Activated effector memory CD4-positive, alpha-beta T cell treated with anti-CD3 and anti-CD28 coated beads, Interleukin-2, amount 50 U/mL, for 16 hours (primary cell): ENCODE results near the gene SGPP2.

Experiments
- DNase-seq: peaks from one replicate; pipeline ENCODE4 v3.0.0-alpha.2; 2020

The SGPP2 gene

DNA sequence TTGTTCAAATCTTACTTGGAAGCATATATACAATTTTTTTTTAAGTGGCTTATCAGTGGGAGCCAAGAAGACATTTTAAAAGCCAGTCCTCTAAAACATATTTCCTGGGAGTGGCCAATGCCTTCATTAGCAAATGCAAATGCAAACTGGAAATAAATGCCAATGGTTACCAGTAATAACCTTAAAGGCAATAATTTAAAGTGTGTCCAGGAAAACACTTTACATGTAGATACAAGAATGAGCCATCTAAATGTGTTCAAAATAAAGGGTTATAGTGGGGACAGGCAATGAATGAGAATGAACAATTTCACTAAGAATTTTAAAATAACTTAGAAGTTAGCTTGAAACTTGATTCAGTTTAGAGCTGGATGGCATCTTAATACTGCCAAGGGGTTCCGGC lies 167.3 kb downstream of the SGPP2 start:
- no peak for DNase-seq

DNA sequence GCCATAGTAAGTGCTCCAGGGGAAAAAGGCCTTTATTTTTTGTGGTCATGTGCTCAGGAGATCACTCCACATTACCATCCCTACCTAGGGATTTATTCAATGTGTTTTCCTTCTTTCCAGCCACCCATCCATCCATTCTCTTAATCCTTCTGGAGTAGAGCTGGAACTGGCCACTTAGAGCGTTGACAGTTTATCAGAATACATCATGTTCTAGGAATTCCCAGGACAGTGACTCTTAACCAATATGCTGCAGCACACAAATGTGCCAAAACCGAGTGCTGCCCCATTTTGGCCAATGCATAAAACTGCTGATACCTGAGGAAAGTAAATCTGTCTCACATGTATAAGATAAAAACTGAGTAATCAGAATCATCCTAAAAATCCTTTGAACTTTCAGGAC lies 167.8 kb downstream of the SGPP2 start:
- no peak for DNase-seq

DNA sequence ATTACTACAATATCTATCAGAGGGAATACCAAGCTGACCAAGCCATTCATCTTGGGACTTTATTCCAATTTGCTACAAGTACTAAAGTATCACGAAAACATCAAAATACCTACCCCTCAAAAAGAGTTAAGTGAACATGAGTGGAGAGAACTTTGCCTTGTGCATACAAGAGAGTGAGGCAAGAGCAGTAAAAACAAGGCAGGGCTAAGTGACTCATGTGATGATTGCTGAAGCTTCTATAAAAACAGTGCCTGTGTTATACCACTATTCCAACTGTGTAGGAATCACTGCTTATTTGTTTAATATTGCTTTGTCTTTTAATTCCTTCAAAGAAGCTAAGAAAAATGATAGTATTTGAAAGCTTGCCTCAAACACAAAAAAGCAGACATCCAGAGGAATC lies 170.3 kb downstream of the SGPP2 start:
- DNase-seq, result no peak

DNA sequence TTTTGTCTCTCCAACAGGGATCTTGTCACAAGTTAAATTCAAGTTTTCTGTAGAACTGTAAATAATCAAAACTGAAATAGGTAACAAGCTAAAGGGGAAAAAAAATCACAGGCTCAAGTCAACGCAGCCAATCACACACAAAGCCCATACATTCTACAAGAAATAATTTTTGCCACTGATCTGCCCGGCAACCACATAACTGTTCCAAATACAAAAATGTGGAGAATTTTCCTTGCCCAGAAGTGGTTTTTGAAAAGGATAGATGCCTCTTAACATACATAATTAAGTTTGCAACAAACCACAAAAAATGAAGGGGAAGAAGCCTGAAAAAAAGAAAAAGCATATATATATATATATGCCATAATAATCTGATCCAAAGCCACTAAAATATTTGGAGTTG lies 171.2 kb downstream of the SGPP2 start:
- DNase-seq, result no peak

DNA sequence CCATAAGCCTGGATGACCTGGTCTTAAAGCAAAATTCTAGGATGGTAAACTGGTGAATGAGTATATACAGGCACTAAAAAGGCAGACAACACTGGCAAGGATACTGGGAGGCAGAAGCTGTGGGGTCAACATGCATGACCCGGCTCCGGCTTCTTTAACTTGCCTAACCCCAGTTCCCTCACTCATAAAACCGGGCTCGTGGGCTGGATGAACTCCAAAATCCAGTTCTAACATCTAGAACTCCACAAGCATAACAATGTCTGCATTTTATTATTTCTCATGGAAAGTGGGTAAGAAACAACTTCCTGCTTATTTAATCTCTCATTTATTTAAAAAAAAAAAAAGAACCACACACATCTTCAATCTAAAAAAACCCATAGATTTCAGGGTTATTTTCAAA lies 174.3 kb downstream of the SGPP2 start:
- DNase-seq, result no peak

DNA sequence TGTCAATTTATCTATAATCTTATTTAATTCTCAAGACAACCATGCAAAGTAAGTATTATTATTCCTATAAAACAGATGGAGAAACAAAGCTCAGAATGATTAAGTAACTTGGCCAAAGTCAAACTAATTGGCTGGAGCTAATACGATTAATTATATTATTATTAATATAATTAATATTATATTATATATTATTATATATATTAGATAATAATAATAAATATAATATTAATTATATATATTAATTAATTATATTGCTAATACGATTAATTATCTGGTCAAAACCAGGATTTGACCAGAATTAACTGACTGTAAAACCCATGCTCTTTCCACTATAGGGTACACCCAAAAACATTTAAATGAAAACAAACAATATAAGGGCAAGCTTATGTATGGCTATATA lies 179.2 kb downstream of the SGPP2 start:
- DNase-seq, result no peak

DNA sequence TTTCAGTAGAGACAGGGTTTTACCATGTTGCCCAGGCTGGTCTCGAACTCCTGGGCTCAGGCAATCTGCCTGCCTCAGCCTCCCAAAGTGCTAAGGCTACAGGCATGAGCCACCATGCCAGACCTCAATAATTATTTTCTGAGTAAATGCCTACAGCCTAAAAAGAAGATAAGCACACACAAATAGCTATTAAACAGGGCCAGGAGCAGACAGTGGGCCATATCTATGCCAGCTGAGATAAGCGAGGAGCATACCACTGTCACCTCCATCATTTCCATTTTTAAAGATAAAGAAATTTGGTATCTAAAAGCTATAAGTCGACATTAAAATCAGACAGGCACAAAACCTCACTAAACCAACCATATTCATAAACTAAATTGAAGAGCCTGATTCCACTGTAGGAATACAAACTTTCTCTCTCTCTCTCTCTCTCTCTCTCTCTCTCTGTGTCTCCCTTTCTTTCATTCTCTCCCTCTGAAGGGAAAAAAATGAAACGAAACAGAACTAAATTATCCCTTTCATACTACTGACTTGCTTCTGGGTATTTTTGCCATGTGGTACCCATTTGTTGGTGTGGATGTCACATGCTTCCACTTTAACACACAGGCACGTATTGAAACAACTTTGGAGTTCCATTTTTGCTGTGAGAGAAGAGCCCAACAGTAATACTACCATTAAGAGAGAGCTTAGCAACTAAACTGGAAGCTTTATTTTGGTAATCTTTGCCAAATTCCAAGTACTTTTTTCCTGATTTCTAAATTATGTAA lies 180.6 kb downstream of the SGPP2 start:
- no peak for DNase-seq

DNA sequence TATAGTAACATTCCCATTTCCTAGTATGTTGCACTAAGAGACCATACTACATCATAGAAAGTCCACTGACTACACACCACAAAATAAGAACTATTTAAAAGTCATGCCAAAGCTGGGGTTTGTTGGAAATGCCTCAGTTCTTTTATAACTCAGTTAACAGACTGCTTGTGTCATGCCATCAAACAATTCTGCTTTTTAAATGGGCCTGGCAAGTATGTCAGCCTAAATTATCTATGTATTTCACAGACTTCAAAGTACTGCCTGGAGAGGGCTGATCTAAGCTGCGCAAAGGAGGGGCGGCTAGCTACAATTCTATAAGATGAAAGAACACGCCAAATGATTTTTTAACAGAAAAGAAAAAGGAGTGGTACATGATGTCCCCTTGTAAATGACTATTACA lies 182.0 kb downstream of the SGPP2 start:
- DNase-seq, result no peak

DNA sequence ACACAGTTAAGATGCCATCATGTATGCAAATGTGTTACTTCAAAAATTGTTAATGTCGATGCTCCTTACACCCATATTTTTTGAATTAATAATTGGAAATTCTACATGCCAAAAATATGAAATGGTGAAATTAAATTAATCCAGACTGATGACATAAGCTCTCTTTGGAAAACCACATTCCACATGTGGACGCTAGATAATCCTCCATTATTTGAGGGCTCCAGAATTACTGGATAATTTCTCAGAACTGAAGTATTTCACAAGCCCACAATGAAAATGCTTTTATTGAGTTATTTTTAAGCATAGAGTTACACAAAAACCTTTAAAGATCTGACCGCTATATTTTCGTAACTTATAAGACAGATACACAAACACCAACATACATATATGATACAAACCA lies 183.7 kb downstream of the SGPP2 start:
- DNase-seq, result no peak

DNA sequence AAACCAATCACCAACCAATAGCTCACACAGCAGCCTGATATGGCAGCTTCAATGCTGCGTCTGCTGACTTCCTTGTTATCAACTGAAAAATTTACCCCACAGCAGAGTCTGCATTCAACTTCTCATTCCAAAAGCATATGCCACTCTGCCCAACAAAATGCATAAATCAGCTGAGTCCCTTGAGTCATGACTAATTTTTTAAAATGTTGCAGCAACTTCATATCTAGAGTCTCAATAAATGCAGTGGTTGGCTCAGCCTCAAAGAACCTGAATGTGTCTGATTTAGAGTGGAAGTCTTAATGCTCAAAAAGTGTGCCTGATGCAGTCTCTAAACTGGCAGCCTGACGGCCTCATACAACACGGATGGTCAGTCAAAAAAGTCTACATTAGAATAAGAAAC lies 185.0 kb downstream of the SGPP2 start:
- no peak for DNase-seq
